Tibial nerve (tissue), 4 donors: ENCODE measurements around the gene MZT2B.
"Not testable (repeated sequence)": the region's sequence is repeated elsewhere in the genome, so short reads cannot be mapped to it uniquely, and the experiment has no call there.

Experiments
- CTCF ChIP-seq, 5 experiments: fragments of 200-600 bp in 3 of 5; fragments of 450-650 bp in 2 of 5; sonication (generic) in 3 of 5; IDR thresholded peaks; one replicate each; pipeline ENCODE4 v1.5.1; 2016 to 2019; ENCODE audit warnings: antibody characterized with exemption in 5 of 5, mild to moderate bottlenecking in 3 of 5, moderate library complexity in 2 of 5
- EP300 ChIP-seq, 2 donors: sonication (generic); formaldehyde crosslinking; IDR thresholded peaks; one replicate each; pipeline ENCODE4 v1.6.1; 2017; ENCODE audit warnings: antibody characterized with exemption in 2 of 2, mild to moderate bottlenecking in 1 of 2
- POLR2A ChIP-seq, 2 donors: fragments of 450-650 bp; IDR thresholded peaks; one replicate each; pipeline ENCODE4 v1.6.1; 2017; ENCODE audit warnings: antibody characterized with exemption in 2 of 2, mild to moderate bottlenecking in 2 of 2, moderate library complexity in 2 of 2

GRCh38 chr2:130152136-130152815, 29.8 kb upstream of the MZT2B start:
- not testable (repeated sequence) for TF ChIP-seq CTCF, POLR2A, EP300 (IDR thresholded peaks at IDR 0.05)
